ENCODE data around the gene USP25. TPM values are rescaled to one million over a fixed set of nuclear protein-coding genes. Genes with fewer than 3 reads are reported as not detected.

The USP25 gene
- total and polyA plus RNA-seq, 2 experiments from 2014 or later, result 23.5 to 39.0 TPM

DNA sequence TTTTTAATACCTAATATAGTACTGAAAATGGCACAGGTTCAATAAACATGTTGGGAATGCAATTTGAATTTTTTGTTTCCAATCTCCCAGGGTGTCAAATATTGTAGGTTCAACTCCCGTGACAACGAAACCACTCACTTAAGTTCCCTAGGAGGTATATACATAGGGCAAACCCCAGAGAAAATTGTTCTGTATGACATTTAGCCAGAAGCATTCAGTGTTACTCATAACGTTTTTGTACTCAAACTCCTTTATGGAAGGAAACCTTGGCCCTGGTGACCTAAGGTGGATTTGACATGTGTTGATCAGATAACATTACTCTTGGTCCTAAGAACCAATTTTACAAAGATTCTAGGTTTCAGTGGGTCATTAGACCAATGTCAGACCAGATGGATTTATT, 110.6 kb downstream of the USP25 start:
- TF ChIP-seq, protein P1, sequence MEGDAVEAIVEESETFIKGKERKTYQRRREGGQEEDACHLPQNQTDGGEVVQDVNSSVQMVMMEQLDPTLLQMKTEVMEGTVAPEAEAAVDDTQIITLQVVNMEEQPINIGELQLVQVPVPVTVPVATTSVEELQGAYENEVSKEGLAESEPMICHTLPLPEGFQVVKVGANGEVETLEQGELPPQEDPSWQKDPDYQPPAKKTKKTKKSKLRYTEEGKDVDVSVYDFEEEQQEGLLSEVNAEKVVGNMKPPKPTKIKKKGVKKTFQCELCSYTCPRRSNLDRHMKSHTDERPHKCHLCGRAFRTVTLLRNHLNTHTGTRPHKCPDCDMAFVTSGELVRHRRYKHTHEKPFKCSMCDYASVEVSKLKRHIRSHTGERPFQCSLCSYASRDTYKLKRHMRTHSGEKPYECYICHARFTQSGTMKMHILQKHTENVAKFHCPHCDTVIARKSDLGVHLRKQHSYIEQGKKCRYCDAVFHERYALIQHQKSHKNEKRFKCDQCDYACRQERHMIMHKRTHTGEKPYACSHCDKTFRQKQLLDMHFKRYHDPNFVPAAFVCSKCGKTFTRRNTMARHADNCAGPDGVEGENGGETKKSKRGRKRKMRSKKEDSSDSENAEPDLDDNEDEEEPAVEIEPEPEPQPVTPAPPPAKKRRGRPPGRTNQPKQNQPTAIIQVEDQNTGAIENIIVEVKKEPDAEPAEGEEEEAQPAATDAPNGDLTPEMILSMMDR (IDR thresholded peaks at IDR 0.05; ENCODE audit: low read depth, low read length), result no peak
- H3K27me3 ChIP-seq, result no peaks in the 10 kb centered on the region
- DNase-seq (ENCODE audit: low read depth in 1 of 2, low spot score in 1 of 2), result no peak
- no peaks in the 10 kb centered on the region for H3K9me3 ChIP-seq (ENCODE audit: low read depth)
- H3K36me3 ChIP-seq, result peaks cover 9% of the 10 kb centered on the region
- H3K4me1 ChIP-seq (ENCODE audit: low read depth), result peaks cover 4% of the 10 kb centered on the region
- H3K27ac ChIP-seq, result no peak overlapping the region
- no peak overlapping the region for H3K4me3 ChIP-seq

DNA sequence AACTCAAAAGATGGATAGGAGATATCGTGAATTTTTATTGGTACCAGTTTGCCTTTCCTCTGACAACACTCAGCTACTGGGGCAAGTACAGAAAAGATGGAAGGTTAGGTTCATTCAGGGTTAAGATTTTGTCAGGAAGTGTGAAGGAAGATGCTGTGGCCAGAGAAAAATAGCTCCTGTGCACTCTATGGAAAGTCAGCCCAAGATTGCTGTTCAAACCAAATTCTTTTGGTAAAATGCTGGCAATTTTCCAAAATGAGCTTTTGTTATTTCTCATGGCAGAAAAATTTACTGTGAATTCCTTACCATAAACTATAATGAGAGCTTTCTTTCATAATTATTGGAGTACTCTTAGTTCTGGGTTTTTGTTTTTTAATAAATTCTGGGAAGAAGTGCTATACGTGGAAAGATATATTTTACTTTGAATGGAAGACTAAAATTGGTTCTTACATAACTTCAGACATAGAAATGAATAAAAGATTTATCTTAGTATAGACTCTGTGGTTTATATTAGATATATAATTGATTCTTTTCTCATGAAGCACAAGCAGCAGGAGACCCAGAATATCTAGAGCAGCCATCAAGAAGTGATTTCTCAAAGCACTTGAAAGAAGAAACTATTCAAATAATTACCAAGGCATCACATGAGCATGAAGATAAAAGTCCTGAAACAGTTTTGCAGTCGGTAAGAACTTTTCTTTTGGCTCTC, 112.2 kb downstream of the USP25 start:
- no peaks in the 10 kb centered on the region for H3K9me3 ChIP-seq (ENCODE audit: low read depth)
- no peak overlapping the region for H3K27ac ChIP-seq
- H3K4me3 ChIP-seq, result no peak overlapping the region
- no peaks in the 10 kb centered on the region for H3K27me3 ChIP-seq
- TF ChIP-seq, protein P1 (IDR thresholded peaks at IDR 0.05; ENCODE audit: low read depth, low read length), result no peak
- peaks cover 4% of the 10 kb centered on the region for H3K4me1 ChIP-seq (ENCODE audit: low read depth)
- peak in 1 of 2 donors; percentile 87 for DNase-seq (ENCODE audit: low read depth in 1 of 2, low spot score in 1 of 2)
- H3K36me3 ChIP-seq, result peaks cover 12% of the 10 kb centered on the region

DNA sequence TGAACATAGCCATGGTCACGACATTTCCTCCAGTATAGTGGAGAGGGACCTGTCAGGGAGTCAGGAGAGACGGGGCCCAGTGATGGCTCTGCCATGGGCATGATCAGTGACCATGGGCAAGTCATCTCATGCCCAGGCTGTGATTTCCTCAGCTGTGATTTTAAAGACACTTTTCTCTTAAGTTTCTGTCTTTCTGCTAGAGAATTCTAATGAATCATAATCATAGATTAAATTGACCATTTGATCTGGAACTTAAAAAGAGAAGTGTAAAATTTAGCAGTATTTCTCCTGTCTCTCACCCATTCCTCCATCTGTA, 112.7 kb downstream of the USP25 start:
- Histone ChIP-seq H3K9me3 (ENCODE audit: low read depth) (no peaks in the 10 kb centered on the region), H3K4me3 (no peak overlapping the region), H3K4me1 (ENCODE audit: low read depth) (peaks cover under 1% of the 10 kb centered on the region), H3K27ac (no peak overlapping the region), H3K36me3 (peaks cover 12% of the 10 kb centered on the region), H3K27me3 (no peaks in the 10 kb centered on the region)
- TF ChIP-seq, protein P1 (IDR thresholded peaks at IDR 0.05; ENCODE audit: low read depth, low read length), result no peak
- no peak for DNase-seq (ENCODE audit: low read depth in 1 of 2, low spot score in 1 of 2)

DNA sequence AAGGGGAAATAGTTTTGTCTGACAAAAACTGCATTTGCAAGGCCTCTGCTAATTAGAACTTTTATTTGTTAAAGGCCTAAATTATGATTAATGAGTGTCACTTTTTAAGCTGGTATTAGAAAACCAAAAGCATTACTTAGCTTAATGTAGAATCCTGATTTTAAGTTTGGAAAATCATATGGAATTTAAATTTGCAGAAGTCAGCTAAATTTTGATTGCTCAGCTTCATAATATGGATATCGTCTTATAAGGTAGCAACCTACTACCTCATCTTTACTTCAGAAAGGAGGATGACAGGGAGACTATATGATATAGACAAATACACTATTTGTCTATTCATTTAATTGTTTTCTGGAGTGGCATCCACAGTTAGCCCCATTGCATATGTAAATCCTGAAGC, 114.0 kb downstream of the USP25 start:
- TF ChIP-seq, protein P1 (IDR thresholded peaks at IDR 0.05; ENCODE audit: low read depth, low read length), result no peak
- Histone ChIP-seq H3K27me3 (no peaks in the 10 kb centered on the region), H3K4me3 (no peak overlapping the region), H3K27ac (no peak overlapping the region), H3K36me3 (peaks cover 12% of the 10 kb centered on the region), H3K4me1 (ENCODE audit: low read depth) (no peaks in the 10 kb centered on the region), H3K9me3 (ENCODE audit: low read depth) (no peaks in the 10 kb centered on the region)
- DNase-seq (ENCODE audit: low read depth in 1 of 2, low spot score in 1 of 2), result no peak

DNA sequence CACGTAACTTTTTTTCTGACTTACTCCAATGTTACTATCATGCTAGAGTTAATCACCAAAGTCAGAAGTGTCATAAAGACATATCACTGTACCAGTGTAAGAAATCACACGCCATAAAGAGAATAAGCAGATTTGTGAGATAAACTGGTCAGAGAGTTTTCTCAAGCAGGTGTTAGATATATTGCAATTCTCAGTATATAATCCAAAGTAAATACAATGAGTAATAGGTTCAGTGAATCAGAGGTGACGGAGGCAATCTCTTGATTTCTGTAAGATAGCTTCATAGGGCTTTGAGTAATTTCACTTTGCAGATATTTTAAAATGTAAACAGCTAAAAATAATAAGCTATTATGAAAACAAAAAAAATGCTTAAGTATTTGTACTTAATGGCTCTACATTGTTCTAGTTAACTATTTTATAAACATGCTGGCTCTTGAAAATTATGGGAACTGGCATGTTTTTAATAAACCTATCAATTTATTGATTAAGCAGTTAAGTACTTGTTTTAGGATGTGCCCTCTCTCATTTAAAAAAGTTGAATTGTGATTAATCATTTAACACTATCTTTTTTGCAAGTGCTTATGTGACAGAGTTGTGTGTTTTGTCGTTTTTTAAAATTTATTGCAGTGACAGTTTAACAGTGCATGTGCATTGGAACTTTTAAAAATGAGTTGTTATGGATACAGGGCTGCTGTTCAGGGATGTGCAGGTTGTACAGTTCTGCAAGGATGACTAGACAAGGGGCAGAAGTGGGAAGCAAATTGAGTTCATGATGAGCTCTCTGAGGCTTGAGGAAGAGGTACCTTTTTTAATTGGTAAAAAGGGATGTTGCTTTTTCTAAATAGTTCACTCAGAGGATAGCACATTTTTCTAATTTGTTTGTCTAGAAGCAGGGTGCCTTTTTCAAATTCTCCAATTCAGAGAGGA, 119.1 kb downstream of the USP25 start:
- Histone ChIP-seq H3K36me3 (peaks cover 6% of the 10 kb centered on the region), H3K27me3 (no peaks in the 10 kb centered on the region), H3K27ac (no peak overlapping the region), H3K4me3 (no peak overlapping the region), H3K4me1 (ENCODE audit: low read depth) (no peaks in the 10 kb centered on the region), H3K9me3 (ENCODE audit: low read depth) (no peaks in the 10 kb centered on the region)
- DNase-seq (ENCODE audit: low read depth in 1 of 2, low spot score in 1 of 2), result peak in 1 of 2 donors; percentile 36
- TF ChIP-seq, protein P1 (IDR thresholded peaks at IDR 0.05; ENCODE audit: low read depth, low read length), result no peak
